ENCODE data around the gene FES.

FES gene

GRCh38 chr15:90933301-90933700 lies 49.0 kb downstream of the FES start:
- DNase-seq (ENCODE audit: low spot score) = no peak
- no peak for TF ChIP-seq CTCF (IDR thresholded peaks at IDR 0.05; ENCODE audit: extremely low read depth, missing control alignments)

DNA sequence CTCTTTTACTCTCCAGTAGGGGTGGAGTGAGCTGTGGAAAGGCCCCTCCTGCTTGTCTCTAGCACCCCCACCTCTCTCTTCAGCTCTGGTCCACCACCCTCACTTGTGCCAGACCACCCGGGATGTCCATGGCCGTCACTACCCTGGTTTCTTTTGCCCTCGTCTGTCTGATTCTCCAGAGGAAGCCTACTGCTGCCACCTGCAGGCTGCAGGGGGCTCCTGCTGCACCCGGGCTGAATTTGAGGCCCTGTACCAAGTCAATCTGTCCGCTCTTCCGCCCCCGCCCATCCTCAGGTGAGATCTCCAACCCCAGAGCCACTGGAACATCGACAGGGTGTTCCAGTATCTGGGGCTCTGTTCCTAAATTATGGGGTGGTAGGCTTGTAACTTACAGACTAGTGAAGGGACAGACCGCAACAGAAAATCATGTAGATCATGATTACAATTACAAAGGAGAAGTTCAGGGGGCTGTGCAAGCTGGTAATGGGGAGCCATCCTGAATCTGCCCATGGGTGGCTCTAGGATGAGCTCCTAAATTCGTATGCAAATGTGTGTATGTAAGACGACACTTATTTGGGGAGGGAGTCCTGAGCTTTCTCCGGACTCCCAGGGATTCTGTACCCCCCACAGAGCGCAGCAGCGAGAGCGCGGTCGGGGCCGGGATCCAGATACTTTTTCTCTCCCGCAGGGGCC lies 50.1 kb downstream of the FES start:
- peak; percentile 90 for DNase-seq (ENCODE audit: low spot score)
- TF ChIP-seq CTCF (IDR thresholded peaks at IDR 0.05; ENCODE audit: extremely low read depth, missing control alignments) = peak; percentile 86

- TF ChIP-seq CTCF (IDR thresholded peaks at IDR 0.05; ENCODE audit: extremely low read depth, missing control alignments) = no peak
- DNase-seq (ENCODE audit: low spot score) = peak; percentile 98
Measured at GRCh38 chr15:90934949-90935751, 50.8 kb downstream of the FES start, which contains the start of gene UNC45A. Gene UNC45A (plus strand): TSS chr15:90935285. CDS start chr15:90935325, 40 bp downstream.

GRCh38 chr15:90936823-90937222 lies 52.5 kb downstream of the FES start:
- no peak for TF ChIP-seq CTCF (IDR thresholded peaks at IDR 0.05; ENCODE audit: extremely low read depth, missing control alignments)

GRCh38 chr15:90938261-90938660 lies 54.0 kb downstream of the FES start:
- no peak for TF ChIP-seq CTCF (IDR thresholded peaks at IDR 0.05; ENCODE audit: extremely low read depth, missing control alignments)
- no peak for DNase-seq (ENCODE audit: low spot score)

More at GRCh38 chr15:90936823-90937222, 52.5 kb downstream of the FES start:
- DNase-seq (ENCODE audit: low spot score) = no peak

DNA sequence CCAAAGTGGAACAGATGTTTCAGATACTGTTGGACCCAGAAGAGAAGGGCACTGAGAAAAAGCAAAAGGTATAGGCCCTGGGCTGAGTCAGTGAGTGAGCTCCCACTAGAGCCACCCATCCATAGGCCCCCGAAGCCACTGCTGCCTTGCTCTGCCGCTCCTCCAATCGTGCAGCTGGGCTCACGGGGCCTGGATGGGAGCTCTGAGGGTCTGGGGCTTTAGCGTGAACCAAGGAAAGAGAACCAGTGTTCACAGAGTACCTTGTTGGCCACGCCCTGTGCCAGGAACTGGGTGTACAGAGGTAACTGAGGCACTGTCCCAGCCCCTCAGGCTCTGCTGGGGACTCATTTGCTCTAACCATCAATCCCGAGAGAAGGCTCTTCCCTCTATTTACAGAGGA lies 55.5 kb downstream of the FES start:
- DNase-seq (ENCODE audit: low spot score) = no peak
- TF ChIP-seq CTCF (IDR thresholded peaks at IDR 0.05; ENCODE audit: extremely low read depth, missing control alignments) = no peak

GRCh38 chr15:90941038-90941437 lies 56.7 kb downstream of the FES start:
- DNase-seq (ENCODE audit: low spot score) = no peak
- TF ChIP-seq CTCF (IDR thresholded peaks at IDR 0.05; ENCODE audit: extremely low read depth, missing control alignments) = no peak
